GM18870 (cell line): Measurements from ENCODE around the gene IFITM2.
"Not testable (repeated sequence)": the region's sequence is repeated elsewhere in the genome, so short reads cannot be mapped to it uniquely, and the experiment has no call there.

Source experiments
- ATAC-seq: cut with Tn5 transposase; IDR thresholded peaks from one replicate; pipeline ENCODE4 v1.9.1; 2021; ENCODE audit warnings: moderate library complexity; ENCODE audit not compliant: unreplicated experiment

Gene IFITM2

GRCh38 chr11:306645-307371, 808 bp upstream of the IFITM2 start:
- ATAC-seq, result no peak

GRCh38 chr11:308740-309665, 1.4 kb downstream of the IFITM2 start:
- ATAC-seq, result not testable (repeated sequence)

GRCh38 chr11:309979-310572, 2.5 kb downstream of the IFITM2 start:
- ATAC-seq, result not testable (repeated sequence)

- ATAC-seq, result not testable (repeated sequence)
These were observed 3.6 kb downstream of the IFITM2 start for GRCh38 chr11:311013-311748.

GRCh38 chr11:312092-312816, 4.6 kb downstream of the IFITM2 start:
- ATAC-seq, result no peak

- no peak for ATAC-seq
These were observed 5.7 kb downstream of the IFITM2 start for GRCh38 chr11:313304-313786.

GRCh38 chr11:313787-314553, 6.4 kb downstream of the IFITM2 start, which contains the start of gene IFITM1:
IFITM1 (plus strand) TSS chr11:314040; CDS start chr11:314171, 131 bp downstream.
- ATAC-seq, result peak; percentile 41

GRCh38 chr11:314554-314875, 6.9 kb downstream of the IFITM2 start:
- ATAC-seq, result not testable (repeated sequence)

- no peak for ATAC-seq
These were observed 7.5 kb downstream of the IFITM2 start for GRCh38 chr11:315051-315481.

- no peak for ATAC-seq
These were observed 7.9 kb downstream of the IFITM2 start for GRCh38 chr11:315516-315994.

GRCh38 chr11:316031-316701, 8.6 kb downstream of the IFITM2 start:
- ATAC-seq, result no peak

- no peak for ATAC-seq
These were observed 9.3 kb downstream of the IFITM2 start for GRCh38 chr11:316891-317301.

- ATAC-seq, result not testable (repeated sequence)
These were observed 10.2 kb downstream of the IFITM2 start for GRCh38 chr11:317668-318404.

- not testable (repeated sequence) for ATAC-seq
These were observed 10.9 kb downstream of the IFITM2 start for GRCh38 chr11:318405-319120.

- not testable (repeated sequence) for ATAC-seq
These were observed 11.7 kb downstream of the IFITM2 start for GRCh38 chr11:319121-319887.

GRCh38 chr11:319888-320273, 12.3 kb downstream of the IFITM2 start:
- ATAC-seq, result not testable (repeated sequence)
